Measurements from ENCODE around the gene CHST15. TPM values are rescaled to one million over a fixed set of nuclear protein-coding genes. Genes with fewer than 3 reads are reported as not detected.

Gene CHST15
- total RNA-seq, 4 donors from 2014 or later = 16.8 to 75.6 (median 26.3) TPM

- TF ChIP-seq, protein P1, sequence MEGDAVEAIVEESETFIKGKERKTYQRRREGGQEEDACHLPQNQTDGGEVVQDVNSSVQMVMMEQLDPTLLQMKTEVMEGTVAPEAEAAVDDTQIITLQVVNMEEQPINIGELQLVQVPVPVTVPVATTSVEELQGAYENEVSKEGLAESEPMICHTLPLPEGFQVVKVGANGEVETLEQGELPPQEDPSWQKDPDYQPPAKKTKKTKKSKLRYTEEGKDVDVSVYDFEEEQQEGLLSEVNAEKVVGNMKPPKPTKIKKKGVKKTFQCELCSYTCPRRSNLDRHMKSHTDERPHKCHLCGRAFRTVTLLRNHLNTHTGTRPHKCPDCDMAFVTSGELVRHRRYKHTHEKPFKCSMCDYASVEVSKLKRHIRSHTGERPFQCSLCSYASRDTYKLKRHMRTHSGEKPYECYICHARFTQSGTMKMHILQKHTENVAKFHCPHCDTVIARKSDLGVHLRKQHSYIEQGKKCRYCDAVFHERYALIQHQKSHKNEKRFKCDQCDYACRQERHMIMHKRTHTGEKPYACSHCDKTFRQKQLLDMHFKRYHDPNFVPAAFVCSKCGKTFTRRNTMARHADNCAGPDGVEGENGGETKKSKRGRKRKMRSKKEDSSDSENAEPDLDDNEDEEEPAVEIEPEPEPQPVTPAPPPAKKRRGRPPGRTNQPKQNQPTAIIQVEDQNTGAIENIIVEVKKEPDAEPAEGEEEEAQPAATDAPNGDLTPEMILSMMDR (IDR thresholded peaks at IDR 0.05; ENCODE audit: low read depth) = no peak
These were observed 84.0 kb downstream of the CHST15 start for GRCh38 chr10:124009231-124010015.

- TF ChIP-seq, protein P1 (IDR thresholded peaks at IDR 0.05; ENCODE audit: low read depth) = no peak
These were observed 84.7 kb downstream of the CHST15 start for GRCh38 chr10:124008681-124009080.

- TF ChIP-seq, protein P1 (IDR thresholded peaks at IDR 0.05; ENCODE audit: low read depth) = no peak
These were observed 85.2 kb downstream of the CHST15 start for GRCh38 chr10:124008187-124008586.

- TF ChIP-seq, protein P1 (IDR thresholded peaks at IDR 0.05; ENCODE audit: low read depth) = no peak
These were observed 85.6 kb downstream of the CHST15 start for GRCh38 chr10:124007773-124008145.

GRCh38 chr10:124007102-124007772 is 86.2 kb downstream of the CHST15 start:
- TF ChIP-seq, protein P1 (IDR thresholded peaks at IDR 0.05; ENCODE audit: low read depth) = no peak

GRCh38 chr10:124006526-124006925 is 86.9 kb downstream of the CHST15 start:
- TF ChIP-seq, protein P1 (IDR thresholded peaks at IDR 0.05; ENCODE audit: low read depth) = no peak

DNA sequence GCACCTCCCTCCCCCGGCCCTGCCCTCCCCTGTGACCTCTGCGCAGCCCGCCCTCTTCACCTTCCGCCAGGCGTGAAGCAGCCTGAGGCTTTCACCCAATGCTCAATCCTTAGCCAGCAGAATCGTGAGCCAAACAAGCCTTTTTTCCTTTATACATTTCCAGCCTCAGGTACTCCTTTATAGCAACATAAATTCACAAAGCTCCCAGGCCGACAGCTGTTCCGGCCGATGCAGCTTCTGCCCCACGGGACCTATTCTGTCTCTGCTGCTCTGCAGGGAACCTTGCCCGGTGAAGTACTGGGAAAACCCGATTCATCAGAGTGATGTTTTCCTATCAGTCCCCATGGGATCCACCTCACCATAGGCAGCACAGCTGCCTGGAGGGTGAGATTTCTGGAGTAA is 87.4 kb downstream of the CHST15 start:
- TF ChIP-seq, protein P1 (IDR thresholded peaks at IDR 0.05; ENCODE audit: low read depth) = no peak

Measured in subcutaneous adipose tissue (tissue), 4 donors.